Endodermal cell (in vitro differentiated cells): ENCODE results near the gene SEMA5B. TPM values are rescaled to one million over a fixed set of nuclear protein-coding genes. Genes with fewer than 3 reads are reported as not detected.

Experiments used
- DNase-seq: peaks from one replicate; pipeline ENCODE4 v3.0.0-alpha.2; 2017
- H3K27ac ChIP-seq: 2 replicates; pipeline ENCODE4 v1.5.1; 2013; ENCODE audit warnings: mild to moderate bottlenecking, low read depth, low read length, moderate library complexity
- H3K27me3 ChIP-seq: 2 replicates; pipeline ENCODE4 v1.6.1; 2013; ENCODE audit warnings: mild to moderate bottlenecking, low read length, moderate library complexity; ENCODE audit not compliant: insufficient read depth, control insufficient read depth, poor library complexity, severe bottlenecking
- H3K36me3 ChIP-seq: 2 replicates; pipeline ENCODE4 v1.7.0; 2013; ENCODE audit warnings: mild to moderate bottlenecking, low read length, moderate library complexity; ENCODE audit not compliant: control insufficient read depth, insufficient read depth
- H3K4me1 ChIP-seq: one replicate; pipeline ENCODE4 v1.7.0; 2013; ENCODE audit warnings: low read length; ENCODE audit not compliant: control insufficient read depth, insufficient read depth
- H3K4me3 ChIP-seq: 2 replicates; pipeline ENCODE4 v1.5.1; 2013; ENCODE audit warnings: mild to moderate bottlenecking, low read length, moderate library complexity
- H3K9ac ChIP-seq: 2 replicates; pipeline ENCODE4 v1.6.1; 2013; ENCODE audit warnings: mild to moderate bottlenecking, low read length, moderate library complexity; ENCODE audit not compliant: poor library complexity, severe bottlenecking; ENCODE audit errors: extremely low read depth
- H3K9me3 ChIP-seq: 2 replicates; pipeline ENCODE4 v1.6.1; 2013; ENCODE audit warnings: mild to moderate bottlenecking, low read length, moderate library complexity; ENCODE audit not compliant: control insufficient read depth
- H3K27ac Mint-ChIP-seq: 2 replicates; pipeline ENCODE4 v1.8.0; 2020; ENCODE audit warnings: mixed read lengths
- H3K27me3 Mint-ChIP-seq: 2 replicates; pipeline ENCODE4 v1.8.0; 2021; ENCODE audit warnings: mild to moderate bottlenecking, mixed read lengths; ENCODE audit not compliant: insufficient read depth
- H3K36me3 Mint-ChIP-seq: 2 replicates; pipeline ENCODE4 v1.8.0; 2020; ENCODE audit warnings: low read depth, mixed read lengths
- H3K4me1 Mint-ChIP-seq: 2 replicates; pipeline ENCODE4 v1.8.0; 2020; ENCODE audit warnings: mixed read lengths
- H3K4me3 Mint-ChIP-seq: 2 replicates; pipeline ENCODE4 v1.8.0; 2020; ENCODE audit warnings: mild to moderate bottlenecking, moderate library complexity, mixed read lengths
- H3K9me3 Mint-ChIP-seq: 2 replicates; pipeline ENCODE4 v1.8.0; 2020; ENCODE audit warnings: mild to moderate bottlenecking, mixed read lengths
- CTCF ChIP-seq: fragments of 200-600 bp; sonication (generic); conservative IDR thresholded peaks from 2 replicates; pipeline ENCODE4 v1.5.0; 2021; ENCODE audit warnings: antibody characterized with exemption, mild to moderate bottlenecking
- WGBS, 2 experiments: methylation state at CpG; one replicate each; pipeline versions ENCODE4 v1.1.5 to v1.1.7; 2013; ENCODE audit warnings: missing lambda C conversion rate in 2 of 2, mixed read lengths in 1 of 2; ENCODE audit not compliant: insufficient coverage in 1 of 2, insufficient read length in 1 of 2; 5-methylcytosine and 5-hydroxymethylcytosine counted together
- total RNA-seq, 2 donors: library from RNA; stranded (reverse); fragmentation: NEBNext Ultra II Directional in 1 of 2; extraction: Animal tissue kit (Norgen Biotek cat#: 25700) in 1 of 2; gene quantifications; 2 replicates in 1 of 2; 3 replicates in 1 of 2; pipeline ENCODE4 v1.2.1, GENCODE V29; 2021

Gene SEMA5B
- total RNA-seq, 2 donors from 2014 or later = 37.3 to 45.8 TPM

GRCh38 chr3:122925756-122926155 is 101.8 kb downstream of the SEMA5B start:
- H3K4me3 ChIP-seq = no peak overlapping the region
- no peaks in the 10 kb centered on the region for H3K4me1 ChIP-seq
- H3K27me3 ChIP-seq = peaks cover 29% of the 10 kb centered on the region
- Mint-ChIP-seq H3K4me1 (peaks cover 2% of the 10 kb centered on the region), H3K27me3 (peaks cover 12% of the 10 kb centered on the region), H3K4me3 (no peak overlapping the region), H3K36me3 (peaks cover 11% of the 10 kb centered on the region), H3K9me3 (no peaks in the 10 kb centered on the region), H3K27ac (no peak overlapping the region)
- H3K9me3 ChIP-seq = no peaks in the 10 kb centered on the region
- 84% methylated on average over 1 of the region's 1 CpG; no CpG with 5 or more reads in 1 of the 2 experiments for WGBS, 2 experiments
- TF ChIP-seq CTCF = no peak
- DNase-seq = no peak
- no peak overlapping the region for H3K9ac ChIP-seq
- H3K27ac ChIP-seq = no peak overlapping the region
- no peaks in the 10 kb centered on the region for H3K36me3 ChIP-seq

GRCh38 chr3:122924056-122924455 is 103.5 kb downstream of the SEMA5B start:
- WGBS, 2 experiments = 93 to 100% methylated on average over 2 of the region's 2 CpGs
- Mint-ChIP-seq H3K36me3 (peaks cover 18% of the 10 kb centered on the region), H3K4me3 (no peak overlapping the region), H3K4me1 (peaks cover 2% of the 10 kb centered on the region), H3K9me3 (no peaks in the 10 kb centered on the region), H3K27ac (no peak overlapping the region), H3K27me3 (peaks cover 23% of the 10 kb centered on the region)
- H3K27ac ChIP-seq = no peak overlapping the region
- peaks cover 29% of the 10 kb centered on the region for H3K27me3 ChIP-seq
- no peak for TF ChIP-seq CTCF
- no peak overlapping the region for H3K4me3 ChIP-seq
- no peak for DNase-seq
- no peak overlapping the region for H3K9ac ChIP-seq
- no peaks in the 10 kb centered on the region for H3K4me1 ChIP-seq
- H3K9me3 ChIP-seq = no peaks in the 10 kb centered on the region
- no peaks in the 10 kb centered on the region for H3K36me3 ChIP-seq

GRCh38 chr3:122923611-122924010 is 104.0 kb downstream of the SEMA5B start:
- no peak overlapping the region for H3K27ac Mint-ChIP-seq
- no peaks in the 10 kb centered on the region for H3K4me1 ChIP-seq
- H3K36me3 ChIP-seq = no peaks in the 10 kb centered on the region
- no peaks in the 10 kb centered on the region for H3K9me3 ChIP-seq
- H3K4me3 ChIP-seq = no peak overlapping the region
- WGBS, 2 experiments = 86 to 100% methylated on average over 2 to 6 of the region's 6 CpGs
- peaks cover 29% of the 10 kb centered on the region for H3K27me3 ChIP-seq
- H3K27me3 Mint-ChIP-seq = peaks cover 23% of the 10 kb centered on the region
- H3K4me1 Mint-ChIP-seq = peaks cover 2% of the 10 kb centered on the region
- peaks cover 18% of the 10 kb centered on the region for H3K36me3 Mint-ChIP-seq
- H3K27ac ChIP-seq = no peak overlapping the region
- H3K9ac ChIP-seq = no peak overlapping the region
- no peaks in the 10 kb centered on the region for H3K9me3 Mint-ChIP-seq
- DNase-seq = no peak
- no peak for TF ChIP-seq CTCF
- H3K4me3 Mint-ChIP-seq = no peak overlapping the region
